Stimulated activated CD4-positive, alpha-beta T cell treated with anti-CD3 and anti-CD28 coated beads, Interleukin-2, amount 100 ng/mL, for 4 hours (primary cell): Measurements from ENCODE around the gene MAPK12.

ENCODE experiments used
- DNase-seq: peaks from one replicate; pipeline ENCODE4 v3.0.0-alpha.2; 2020; ENCODE audit warnings: low read depth

MAPK12 gene

GRCh38 chr22:50252082-50253045 lies 9.1 kb downstream of the MAPK12 start:
- peak; percentile 61 for DNase-seq

- DNase-seq, result no peak
Observed at GRCh38 chr22:50251477-50252081, 9.9 kb downstream of the MAPK12 start.

- peak; percentile 72 for DNase-seq
Observed at GRCh38 chr22:50250555-50251476, 10.7 kb downstream of the MAPK12 start, which contains the start of gene HDAC10. HDAC10 (minus strand) TSS chr22:50251265; CDS start chr22:50251032, 233 bp downstream.

GRCh38 chr22:50250249-50250554 lies 11.3 kb downstream of the MAPK12 start:
- DNase-seq, result no peak

GRCh38 chr22:50249341-50250248 lies 11.9 kb downstream of the MAPK12 start:
- no peak for DNase-seq

DNA sequence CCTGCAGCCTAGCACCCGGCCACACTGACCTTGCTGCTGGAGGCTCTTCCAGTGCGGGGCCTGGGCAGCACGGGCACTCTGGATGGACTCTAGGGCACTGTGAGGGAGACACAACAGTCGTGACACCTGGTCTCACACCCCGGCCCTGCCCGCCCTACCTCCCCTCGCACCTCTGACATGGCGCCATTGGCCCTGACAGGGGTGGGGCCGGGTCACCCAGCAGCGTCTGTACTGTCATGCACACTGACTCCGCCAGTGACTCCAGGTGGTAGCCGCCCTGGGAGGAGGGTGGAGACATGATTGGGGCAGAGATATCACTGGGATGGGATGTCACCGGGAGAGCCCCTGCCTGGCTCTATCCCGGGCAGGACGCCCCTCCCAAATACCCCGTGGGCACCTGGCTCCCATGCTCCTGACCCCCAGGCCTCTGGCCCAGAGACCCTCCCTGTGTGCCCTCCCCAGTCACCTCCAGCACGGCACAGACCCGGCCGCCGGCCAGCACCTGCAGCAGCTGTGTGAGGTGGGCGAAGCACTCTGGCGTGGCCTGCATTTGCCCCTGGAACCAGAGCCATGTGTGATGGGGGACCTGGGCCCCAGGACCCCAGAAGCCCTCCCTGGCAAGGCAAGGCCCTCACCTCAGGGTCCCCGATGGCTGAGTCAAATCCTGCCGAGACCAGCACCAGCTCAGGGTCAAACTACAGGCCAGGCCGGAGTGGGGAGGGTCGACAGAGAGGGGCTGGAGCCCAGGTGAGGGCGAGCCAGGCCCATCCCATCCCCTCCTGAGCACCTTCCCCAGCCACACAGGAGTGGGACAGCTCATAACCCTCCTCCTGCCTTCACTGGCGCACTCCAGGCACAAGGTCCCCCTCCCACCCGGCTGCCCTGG lies 13.0 kb downstream of the MAPK12 start:
- no peak for DNase-seq

DNA sequence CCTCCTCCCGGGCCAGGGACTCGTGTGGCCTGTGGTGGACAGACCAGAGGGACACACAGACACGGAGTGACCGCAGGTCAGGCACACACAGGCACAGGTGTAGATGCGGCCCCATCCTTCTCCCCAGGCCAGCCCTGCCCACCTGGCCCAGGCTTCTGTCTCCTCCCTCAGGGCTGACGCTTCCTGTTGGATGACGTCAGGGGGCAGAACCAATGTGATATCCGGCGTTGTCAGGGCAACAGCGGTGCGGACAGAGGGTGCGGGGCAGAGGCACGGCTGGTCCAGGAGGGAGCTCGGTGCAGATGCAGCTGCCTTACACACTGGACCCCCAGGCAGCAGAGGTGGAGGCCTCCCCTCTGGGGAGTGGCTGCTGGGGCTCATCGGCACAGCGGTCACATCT lies 13.7 kb downstream of the MAPK12 start:
- DNase-seq, result no peak

GRCh38 chr22:50246242-50247175 lies 15.0 kb downstream of the MAPK12 start:
- DNase-seq, result no peak

DNA sequence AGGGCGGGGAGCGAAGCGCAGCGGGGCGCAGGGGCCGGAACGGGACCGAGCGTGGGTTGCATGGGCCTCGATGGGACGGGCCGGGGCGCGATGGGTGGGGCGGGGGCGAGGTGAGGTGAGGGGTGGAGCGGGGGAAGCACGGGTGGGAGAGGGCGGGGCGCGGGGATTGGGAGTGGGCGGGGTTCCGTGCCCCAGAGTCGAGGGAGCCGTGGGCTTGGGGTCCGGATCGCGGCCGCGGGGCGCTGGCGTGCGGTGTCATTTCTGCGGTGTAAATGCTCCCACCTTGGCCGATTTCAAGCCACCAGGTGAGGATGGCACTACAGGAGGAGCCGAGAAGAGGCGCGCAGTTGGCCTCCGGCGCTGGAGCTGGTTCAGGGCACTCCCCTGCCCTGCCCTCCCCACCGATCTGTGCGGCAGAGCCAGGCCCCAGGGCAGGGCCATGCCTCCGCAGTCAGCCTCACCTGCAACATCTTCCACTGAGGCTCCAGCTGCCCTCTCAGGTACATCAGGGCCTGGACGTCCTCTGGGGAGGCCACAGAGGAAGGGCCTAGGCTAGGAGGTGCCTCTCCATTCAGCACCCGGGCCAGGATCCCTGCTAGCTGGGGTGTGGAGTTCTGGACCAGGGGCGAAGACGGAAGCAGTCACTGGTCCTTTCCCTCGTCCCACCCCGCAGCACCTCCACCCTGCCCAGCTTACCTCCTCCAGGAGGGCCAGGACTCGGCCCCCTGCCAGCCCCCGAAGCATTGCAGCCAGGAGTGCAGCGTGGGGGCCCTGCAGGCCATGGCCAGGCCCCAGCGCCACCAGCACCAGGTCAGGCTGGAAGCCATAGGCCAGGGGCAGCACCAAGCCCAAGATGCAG lies 16.0 kb downstream of the MAPK12 start:
- no peak for DNase-seq

GRCh38 chr22:50244420-50245213 lies 16.9 kb downstream of the MAPK12 start, which contains the start of gene TUBGCP6:
TUBGCP6 (minus strand) TSS chr22:50245023; CDS start chr22:50244459, 564 bp downstream.
- DNase-seq, result peak; percentile 91

DNA sequence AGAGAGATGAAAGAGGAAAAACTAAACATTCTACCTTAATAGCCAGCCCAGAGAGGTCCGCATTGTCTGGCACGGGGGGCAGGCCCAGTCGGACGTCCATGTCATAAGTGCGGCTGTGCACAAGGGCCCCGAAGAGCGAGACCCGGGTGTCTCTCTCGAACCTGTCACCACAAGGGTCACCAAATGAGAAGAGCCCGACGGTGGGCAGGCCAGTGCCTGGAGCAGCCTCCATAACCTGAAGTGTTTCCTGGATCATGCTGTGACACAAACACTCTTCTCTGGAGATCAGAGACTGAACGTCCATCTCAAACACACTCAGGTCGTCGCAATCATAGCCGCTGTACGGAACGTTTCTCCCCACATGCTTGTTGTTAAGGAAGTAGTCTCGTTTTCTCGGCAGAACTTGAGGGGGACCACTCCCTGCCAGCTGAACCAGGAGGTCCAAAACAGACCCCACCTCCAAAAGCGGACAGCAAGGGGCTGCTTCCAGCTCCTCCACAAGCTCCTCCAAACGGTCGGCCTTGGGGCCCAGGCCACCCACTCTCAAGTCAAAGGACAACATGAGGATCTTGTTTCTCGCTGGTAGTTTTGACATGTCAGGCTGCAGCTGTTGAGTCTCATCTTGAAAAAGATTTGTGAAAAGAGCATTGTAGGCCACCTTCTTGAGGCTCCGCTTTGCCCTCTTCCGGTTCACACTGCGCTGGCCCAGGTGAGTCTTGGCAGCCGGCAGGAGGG lies 17.6 kb downstream of the MAPK12 start:
- DNase-seq, result no peak

DNA sequence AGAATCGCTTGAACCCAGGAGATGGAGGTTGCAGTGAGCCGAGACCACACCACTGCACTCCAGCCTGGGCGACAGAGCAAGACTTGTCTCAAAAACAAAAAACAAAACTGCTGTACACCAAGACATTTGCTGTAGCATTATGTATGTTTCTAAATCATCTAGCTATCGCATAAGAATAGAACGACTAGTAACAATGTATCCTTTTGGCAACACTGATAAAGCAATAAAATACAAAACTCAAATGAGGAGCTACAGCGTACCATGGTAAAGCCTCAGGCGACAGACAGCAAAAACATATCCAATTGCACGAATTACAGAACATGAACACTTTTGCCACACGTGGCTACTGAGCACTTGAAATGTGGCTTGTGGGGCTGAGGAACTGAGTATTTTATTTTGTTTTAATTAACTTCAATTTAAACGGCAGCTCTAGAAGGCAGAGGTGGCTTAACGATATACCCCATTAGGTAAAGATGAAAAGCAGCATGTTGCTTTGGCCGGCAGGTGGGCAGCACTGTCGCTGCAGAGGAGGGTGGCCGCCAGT lies 19.0 kb downstream of the MAPK12 start:
- DNase-seq, result no peak

DNA sequence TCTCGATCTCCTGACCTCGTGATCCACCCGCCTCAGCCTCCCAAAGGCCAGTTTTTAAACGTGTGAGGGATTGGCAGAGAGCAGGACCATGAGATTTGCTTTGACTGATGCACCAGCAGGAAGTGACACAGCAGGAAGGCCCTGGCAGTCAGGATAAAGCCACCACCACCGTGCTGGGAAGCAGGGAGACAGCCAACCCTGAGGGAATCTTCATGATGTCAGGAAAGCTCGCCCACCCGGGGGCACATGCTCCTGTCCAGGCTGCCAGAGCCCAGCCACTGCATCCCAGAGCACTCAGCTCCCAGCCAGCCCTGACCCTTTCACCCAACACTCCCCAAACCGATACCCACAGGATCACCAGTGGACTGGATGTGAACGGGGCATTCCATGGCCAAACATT lies 22.7 kb downstream of the MAPK12 start:
- no peak for DNase-seq

DNA sequence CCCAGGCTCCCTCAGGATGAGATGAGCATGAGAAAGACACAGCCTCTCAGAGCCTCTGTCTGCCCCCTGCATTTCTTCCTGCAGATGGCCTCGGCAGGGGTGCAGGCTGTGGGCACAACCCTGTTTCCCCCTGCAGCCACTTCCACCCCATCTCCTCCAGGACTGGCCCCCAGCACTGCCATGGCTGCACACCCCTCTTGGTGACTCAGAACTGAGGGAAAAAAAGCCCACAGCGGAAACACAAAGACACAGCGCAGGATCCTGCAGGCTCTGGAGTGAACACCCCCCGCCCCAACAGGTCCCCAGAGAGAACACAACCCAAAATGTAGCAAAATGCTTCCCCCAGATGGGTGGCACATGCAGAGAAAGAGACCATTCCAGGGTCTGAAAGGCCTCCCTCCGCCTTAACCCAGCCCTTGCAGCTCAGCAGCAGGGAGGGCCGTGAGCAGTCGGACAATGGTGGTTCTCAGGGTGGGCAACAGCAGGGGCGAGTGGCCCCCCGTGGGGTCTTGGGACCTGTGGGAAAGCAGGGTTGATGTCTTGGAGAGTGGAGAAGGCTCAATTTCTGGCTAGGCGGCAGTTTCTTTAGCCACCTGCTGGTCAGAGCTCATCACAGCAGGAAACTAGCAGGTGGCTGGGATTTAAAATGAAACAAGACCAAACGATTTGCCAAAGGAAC lies 24.6 kb downstream of the MAPK12 start:
- DNase-seq, result no peak

GRCh38 chr22:50233223-50233622 lies 28.3 kb downstream of the MAPK12 start:
- no peak for DNase-seq
